Ishikawa (cell line): ENCODE results near the gene NUP43.

Experiments
- CEBPB ChIP-seq: IDR thresholded peaks from 2 replicates; pipeline ENCODE4 v1.6.1; 2012
- EGR1 ChIP-seq: IDR thresholded peaks from 2 replicates; pipeline ENCODE4 v1.6.1; 2012
- EP300 ChIP-seq: IDR thresholded peaks from 2 replicates; pipeline ENCODE4 v1.6.1; 2012; ENCODE audit warnings: borderline replicate concordance
- FOXM1 ChIP-seq: IDR thresholded peaks from 2 replicates; pipeline ENCODE4 v1.6.1; 2012; ENCODE audit warnings: low read depth, borderline replicate concordance
- MAX ChIP-seq: IDR thresholded peaks from 2 replicates; pipeline ENCODE4 v1.6.1; 2012
- NFIC ChIP-seq: IDR thresholded peaks from 2 replicates; pipeline ENCODE4 v1.6.1; 2012
- RAD21 ChIP-seq: IDR thresholded peaks from 2 replicates; pipeline ENCODE4 v1.6.1; 2012; ENCODE audit warnings: low read depth
- REST ChIP-seq: IDR thresholded peaks from 2 replicates; pipeline ENCODE4 v1.6.1; 2012; ENCODE audit warnings: low read depth, mild to moderate bottlenecking
- TAF1 ChIP-seq: IDR thresholded peaks from 2 replicates; pipeline ENCODE4 v1.6.1; 2012; ENCODE audit warnings: low read depth, mild to moderate bottlenecking
- TEAD4 ChIP-seq: IDR thresholded peaks from 2 replicates; pipeline ENCODE4 v1.6.1; 2012
- USF1 ChIP-seq: IDR thresholded peaks from 2 replicates; pipeline ENCODE4 v1.6.1; 2012

GRCh38 chr6:149777624-149778023, 31.3 kb upstream of the NUP43 start:
- no peak for TF ChIP-seq EGR1
- no peak for TF ChIP-seq RAD21
- no peak for TF ChIP-seq FOXM1
- no peak for TF ChIP-seq MAX
- no peak for TF ChIP-seq REST
- no peak for TF ChIP-seq NFIC
- TF ChIP-seq EP300, result no peak
- TF ChIP-seq USF1, result no peak
- TF ChIP-seq TAF1, result no peak
- no peak for TF ChIP-seq TEAD4
- TF ChIP-seq CEBPB, result no peak
